Endothelial cell of umbilical vein (primary cell): ENCODE results near the gene CADPS. TPM values are rescaled to one million over a fixed set of nuclear protein-coding genes. Genes with fewer than 3 reads are reported as not detected.

Experiments used
- BruUV-seq: library from RNA; stranded (reverse); fragments of 400-500 nt; replicated peaks from 2 replicates; lab custom pipeline; 2021; lab: Mats Ljungman, UMichigan
- CTCF ChIA-PET: fragments of 300-600, 350-600 bp; sonication (Branson Sonifier 250); formaldehyde crosslinking; loops from one replicate; lab custom pipeline; 2021; ENCODE audit warnings: antibody characterized with exemption, inconsistent platforms; lab: Charles Lee
- POLR2A ChIA-PET: fragments of 300-600, 350-600 bp; sonication (Branson Sonifier 250); formaldehyde crosslinking; loops from one replicate; lab custom pipeline; 2021; ENCODE audit warnings: antibody characterized with exemption, inconsistent platforms; lab: Charles Lee
- DNase-seq: peaks from one replicate; pipeline ENCODE4 v3.0.0-alpha.2; 2011; ENCODE audit warnings: low read depth, low spot score
- FAIRE-seq: peaks from 2 replicates; lab custom pipeline; 2011; peaks lifted over from hg19 to GRCh38; lab: Jason Lieb, UNC
- H2AFZ ChIP-seq: 2 replicates; pipeline ENCODE4 v1.6.0; 2012; ENCODE audit warnings: low read depth, low read length, control low read depth, inconsistent platforms
- H3K27ac ChIP-seq: 2 replicates; pipeline ENCODE4 v1.5.1; 2011; ENCODE audit warnings: low read depth, mild to moderate bottlenecking, control low read depth, low read length, moderate library complexity; ENCODE audit not compliant: insufficient read depth
- H3K27me3 ChIP-seq, 2 experiments: 2 replicates each; pipeline versions ENCODE4 v1.6.0 to v1.6.1; 2011; ENCODE audit warnings: low read length in 2 of 2, mixed read lengths in 1 of 2; ENCODE audit not compliant: control insufficient read depth in 2 of 2, insufficient read depth in 2 of 2
- H3K36me3 ChIP-seq, 2 experiments: 2 replicates in 1 of 2; 3 replicates in 1 of 2; pipeline ENCODE4 v1.5.1; 2011; ENCODE audit warnings: low read length in 2 of 2, mild to moderate bottlenecking in 1 of 2, moderate library complexity in 1 of 2; ENCODE audit not compliant: control insufficient read depth in 2 of 2, insufficient read depth in 2 of 2; ENCODE audit errors: extremely low read depth in 1 of 2
- H3K4me1 ChIP-seq: 3 replicates; pipeline ENCODE4 v1.5.1; 2011; ENCODE audit warnings: mild to moderate bottlenecking, low read length; ENCODE audit not compliant: control insufficient read depth, insufficient read depth; ENCODE audit errors: extremely low read depth
- H3K4me2 ChIP-seq: 2 replicates; pipeline ENCODE4 v1.6.1; 2011; ENCODE audit warnings: low read length, control low read depth, mixed read lengths; ENCODE audit not compliant: insufficient read depth
- H3K4me3 ChIP-seq, 3 experiments: fragments of 200-600 bp in 1 of 3; sonication (generic), shearing (Covaris generic) in 1 of 3; replicated peaks in 1 of 3; 2 replicates each; pipeline ENCODE4 v1.5.1; 2011 to 2016; ENCODE audit warnings: control low read depth in 3 of 3, low read length in 3 of 3, mild to moderate bottlenecking in 2 of 3, inconsistent platforms in 1 of 3, low read depth in 1 of 3, moderate library complexity in 1 of 3; ENCODE audit not compliant: insufficient read depth in 1 of 3
- H3K79me2 ChIP-seq: 2 replicates; pipeline ENCODE4 v1.6.0; 2012; ENCODE audit warnings: low read length, inconsistent platforms; ENCODE audit not compliant: control insufficient read depth, insufficient read depth
- H3K9ac ChIP-seq: replicated peaks from 2 replicates; pipeline ENCODE3; 2011; ENCODE audit warnings: low read length, control low read depth; ENCODE audit not compliant: insufficient read depth; ENCODE audit errors: extremely low read depth
- H3K9me1 ChIP-seq: replicated peaks from 3 replicates; pipeline ENCODE4 v1.6.0; 2011; ENCODE audit warnings: mild to moderate bottlenecking, low read length; ENCODE audit not compliant: control insufficient read depth, insufficient read depth; ENCODE audit errors: extremely low read depth
- H3K9me3 ChIP-seq: replicated peaks from 2 replicates; pipeline ENCODE4 v1.5.1; 2012; ENCODE audit warnings: low read length, inconsistent platforms; ENCODE audit not compliant: control insufficient read depth, insufficient read depth
- H4K20me1 ChIP-seq: replicated peaks from 2 replicates; pipeline ENCODE3; 2011; ENCODE audit warnings: mild to moderate bottlenecking, low read length; ENCODE audit not compliant: control insufficient read depth, insufficient read depth; ENCODE audit errors: extremely low read depth
- EZH2 ChIP-seq: IDR thresholded peaks from 2 replicates; pipeline ENCODE4 v1.6.1; 2012; ENCODE audit warnings: borderline replicate concordance, low read depth, mild to moderate bottlenecking, moderate library complexity, low read length, inconsistent platforms; ENCODE audit not compliant: severe bottlenecking
- FOS ChIP-seq: IDR thresholded peaks from 2 replicates; pipeline ENCODE4 v1.6.1; 2011; ENCODE audit warnings: mild to moderate bottlenecking, low read length, moderate library complexity, borderline replicate concordance; ENCODE audit not compliant: insufficient read depth
- GATA2 ChIP-seq: IDR thresholded peaks from 2 replicates; pipeline ENCODE4 v1.7.0; 2011; ENCODE audit warnings: low read depth, mild to moderate bottlenecking, moderate library complexity, mixed read lengths, low read length; ENCODE audit not compliant: insufficient read length, insufficient read depth
- JUN ChIP-seq: IDR thresholded peaks from 2 replicates; pipeline ENCODE4 v1.6.1; 2011; ENCODE audit warnings: borderline replicate concordance, low read depth; ENCODE audit not compliant: insufficient read length, insufficient read depth
- MYC ChIP-seq: IDR thresholded peaks from one replicate; pipeline ENCODE4 v1.6.1; 2011; ENCODE audit warnings: mild to moderate bottlenecking, low read depth, low read length
- POLR2A ChIP-seq: IDR thresholded peaks from 2 replicates; pipeline ENCODE4 v1.6.1; 2012; ENCODE audit warnings: low read depth, mild to moderate bottlenecking, control low read depth, low read length
- POLR2AphosphoS5 ChIP-seq: IDR thresholded peaks from 2 replicates; pipeline ENCODE4 v1.6.1; 2012; ENCODE audit warnings: low read depth, mild to moderate bottlenecking, control low read depth, low read length, moderate library complexity; ENCODE audit not compliant: insufficient read depth
- dilution Hi-C: fragments of 300-500 bp; cut with MboI; formaldehyde crosslinking; loops from one replicate; pipeline ENCODE4 v1.15.0; 2019; ENCODE audit warnings: low sequenced_read_pairs; ENCODE audit not compliant: extremely low pct_ligation_motif_present
- intact Hi-C: fragments of 100-400 bp; cut with micrococcal nuclease; formaldehyde crosslinking; loops from one replicate; pipeline ENCODE4 v1.10.0; 2022
- polyA plus RNA-seq, 4 experiments: library from polyadenylated mRNA; depleted of rRNA in 3 of 4; stranded (reverse) in 3 of 4; unstranded in 1 of 4; fragments of >200 nt; gene quantifications; 2 replicates each; pipeline versions ENCODE4 v1.2.1 to v1.2.3, GENCODE V29; 2011 to 2012; ENCODE audit warnings: missing spikeins in 1 of 4
- total RNA-seq: library from RNA; stranded (reverse); gene quantifications from 2 replicates; pipeline ENCODE4 v1.2.3, GENCODE V29; 2021
- TF ChIP-seq, protein P1 (sequence below): IDR thresholded peaks from 2 replicates; pipeline ENCODE4 v1.6.1; 2011; ENCODE audit not compliant: insufficient read depth, insufficient read length
- TF ChIP-seq, protein P2 (sequence below), 2 donors: IDR thresholded peaks; 1 replicate in 1 of 2; 2 replicates in 1 of 2; pipeline ENCODE4 v1.5.1; 2011; ENCODE audit warnings: low read length in 2 of 2, mild to moderate bottlenecking in 2 of 2, moderate library complexity in 2 of 2, control low read depth in 1 of 2, inconsistent platforms in 1 of 2, low read depth in 1 of 2; ENCODE audit not compliant: insufficient read depth in 1 of 2; ENCODE audit errors: extremely low read depth in 1 of 2

CADPS gene
- total and polyA plus RNA-seq, 2 donors (not counting 3 experiments of a cell fraction or from before 2014, with no cell fraction given): not detected

DNA sequence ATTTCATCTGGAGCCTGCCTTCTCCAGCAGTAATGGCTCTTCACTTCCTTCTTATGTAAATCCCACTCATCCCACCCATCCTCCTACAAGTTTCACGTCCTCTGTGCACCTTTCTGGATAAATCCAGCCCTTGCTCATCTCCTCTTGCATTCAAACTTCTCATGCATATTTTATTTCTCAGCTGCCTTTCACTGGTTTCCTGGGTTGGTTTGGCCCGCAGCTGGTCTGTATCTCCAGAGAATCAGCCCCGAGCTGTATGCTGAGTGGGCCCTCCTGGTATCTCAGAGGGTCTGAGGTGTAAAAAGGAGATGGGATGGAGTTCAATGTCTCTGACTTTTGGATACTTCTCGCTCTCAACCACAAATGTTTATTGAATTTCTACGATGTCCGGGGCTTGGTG is 253.3 kb downstream of the CADPS start:
- dilution Hi-C loops (no loop called here), intact Hi-C loops (loop anchor here (1.0 to 5.0 kb wide), 6 partner anchors 18 to 1196 kb away; no protein-coding TSS in a partner anchor)
- BruUV-seq: no TSS peak
- H4K20me1 ChIP-seq: no peaks in the 10 kb centered on the region
- ChIA-PET POLR2A (no interaction called here), CTCF (interaction anchor here (0.7 to 2.3 kb wide), 18 partner anchors 14 to 1196 kb away, joined by 3 to 23 read pairs (median 4); partner anchors contain the start of gene C3orf49)
- no peak for DNase-seq
- peaks cover 0 to 5% of the 10 kb centered on the region in 2 experiments for H3K27me3 ChIP-seq
- H3K9me3 ChIP-seq: no peaks in the 10 kb centered on the region
- no peaks in the 10 kb centered on the region for H3K79me2 ChIP-seq
- no peak overlapping the region for H3K9ac ChIP-seq
- TF ChIP-seq MYC: no peak
- no peak for TF ChIP-seq GATA2
- TF ChIP-seq POLR2AphosphoS5: no peak
- TF ChIP-seq, protein P1, sequence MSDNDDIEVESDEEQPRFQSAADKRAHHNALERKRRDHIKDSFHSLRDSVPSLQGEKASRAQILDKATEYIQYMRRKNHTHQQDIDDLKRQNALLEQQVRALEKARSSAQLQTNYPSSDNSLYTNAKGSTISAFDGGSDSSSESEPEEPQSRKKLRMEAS: no peak
- no peak for TF ChIP-seq EZH2
- no peak for TF ChIP-seq JUN
- no peak for TF ChIP-seq FOS
- no peaks in the 10 kb centered on the region for H3K36me3 ChIP-seq
- no peak overlapping the region for H3K27ac ChIP-seq
- H3K9me1 ChIP-seq: no peaks in the 10 kb centered on the region
- H3K4me2 ChIP-seq: no peak overlapping the region
- no peaks in the 10 kb centered on the region for H3K4me1 ChIP-seq
- FAIRE-seq: no peak
- H3K4me3 ChIP-seq: no peak overlapping the region
- H2AFZ ChIP-seq: no peak overlapping the region

DNA sequence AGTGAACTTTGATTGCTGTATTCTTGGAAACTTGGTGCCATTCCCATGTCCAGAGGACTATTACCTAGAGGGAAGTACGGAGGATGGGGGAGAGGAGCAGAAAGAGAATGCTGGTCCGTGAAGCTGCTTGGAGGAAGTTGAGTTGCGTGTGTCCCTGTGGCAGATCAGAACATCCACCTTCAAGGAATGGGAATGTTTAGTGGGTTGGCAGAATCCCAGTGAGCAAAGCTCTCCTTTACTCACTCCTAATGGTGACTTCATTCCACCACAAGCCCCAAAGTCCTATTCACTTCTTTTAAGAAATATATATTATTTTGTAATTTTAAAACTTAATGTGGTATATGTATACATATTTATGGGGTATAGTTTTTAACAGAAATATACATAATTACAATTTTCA is 254.0 kb downstream of the CADPS start:
- Histone ChIP-seq H3K4me3 (no peak overlapping the region), H3K79me2 (no peaks in the 10 kb centered on the region), H3K36me3 (no peaks in the 10 kb centered on the region), H3K9me3 (no peaks in the 10 kb centered on the region), H2AFZ (no peak overlapping the region), H3K9me1 (no peaks in the 10 kb centered on the region), H4K20me1 (no peaks in the 10 kb centered on the region), H3K4me1 (no peaks in the 10 kb centered on the region), H3K4me2 (no peak overlapping the region), H3K9ac (no peak overlapping the region), H3K27me3 (peaks cover 0 to 5% of the 10 kb centered on the region in 2 experiments), H3K27ac (no peak overlapping the region)
- FAIRE-seq: no peak
- DNase-seq: no peak
- intact Hi-C loops (loop anchor here (5.0 kb wide), 1 partner anchor 571 kb away; no protein-coding TSS in a partner anchor), dilution Hi-C loops (no loop called here)
- ChIA-PET CTCF (interaction anchor here (0.6 to 2.3 kb wide), 6 partner anchors 15 to 713 kb away, joined by 3 to 23 read pairs (median 5); no protein-coding TSS in a partner anchor), POLR2A (no interaction called here)
- BruUV-seq: no TSS peak
- TF ChIP-seq GATA2 (no peak), FOS (no peak), POLR2A (no peak), POLR2AphosphoS5 (no peak), MYC (no peak), EZH2 (no peak), JUN (no peak)
- TF ChIP-seq, protein P2, sequence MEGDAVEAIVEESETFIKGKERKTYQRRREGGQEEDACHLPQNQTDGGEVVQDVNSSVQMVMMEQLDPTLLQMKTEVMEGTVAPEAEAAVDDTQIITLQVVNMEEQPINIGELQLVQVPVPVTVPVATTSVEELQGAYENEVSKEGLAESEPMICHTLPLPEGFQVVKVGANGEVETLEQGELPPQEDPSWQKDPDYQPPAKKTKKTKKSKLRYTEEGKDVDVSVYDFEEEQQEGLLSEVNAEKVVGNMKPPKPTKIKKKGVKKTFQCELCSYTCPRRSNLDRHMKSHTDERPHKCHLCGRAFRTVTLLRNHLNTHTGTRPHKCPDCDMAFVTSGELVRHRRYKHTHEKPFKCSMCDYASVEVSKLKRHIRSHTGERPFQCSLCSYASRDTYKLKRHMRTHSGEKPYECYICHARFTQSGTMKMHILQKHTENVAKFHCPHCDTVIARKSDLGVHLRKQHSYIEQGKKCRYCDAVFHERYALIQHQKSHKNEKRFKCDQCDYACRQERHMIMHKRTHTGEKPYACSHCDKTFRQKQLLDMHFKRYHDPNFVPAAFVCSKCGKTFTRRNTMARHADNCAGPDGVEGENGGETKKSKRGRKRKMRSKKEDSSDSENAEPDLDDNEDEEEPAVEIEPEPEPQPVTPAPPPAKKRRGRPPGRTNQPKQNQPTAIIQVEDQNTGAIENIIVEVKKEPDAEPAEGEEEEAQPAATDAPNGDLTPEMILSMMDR (IDR thresholded peaks at IDR 0.05; ENCODE audit: extremely low read depth in 1 of 2, insufficient read depth in 1 of 2, low read depth in 1 of 2, low read length in 2 of 2): no peak
- TF ChIP-seq, protein P1: no peak
